HG03432 (cell line): ENCODE results near the gene PLTP.
A peak's percentile ranks its signal among the peaks of the same experiment; 100 is the strongest.
"Not testable (repeated sequence)": the region's sequence is repeated elsewhere in the genome, so short reads cannot be mapped to it uniquely, and the experiment has no call there.

ENCODE experiments used
- ATAC-seq: cut with Tn5 transposase; IDR thresholded peaks from one replicate; pipeline ENCODE4 v1.9.1; 2021; ENCODE audit warnings: mild to moderate bottlenecking, moderate library complexity; ENCODE audit not compliant: unreplicated experiment

PLTP gene

DNA sequence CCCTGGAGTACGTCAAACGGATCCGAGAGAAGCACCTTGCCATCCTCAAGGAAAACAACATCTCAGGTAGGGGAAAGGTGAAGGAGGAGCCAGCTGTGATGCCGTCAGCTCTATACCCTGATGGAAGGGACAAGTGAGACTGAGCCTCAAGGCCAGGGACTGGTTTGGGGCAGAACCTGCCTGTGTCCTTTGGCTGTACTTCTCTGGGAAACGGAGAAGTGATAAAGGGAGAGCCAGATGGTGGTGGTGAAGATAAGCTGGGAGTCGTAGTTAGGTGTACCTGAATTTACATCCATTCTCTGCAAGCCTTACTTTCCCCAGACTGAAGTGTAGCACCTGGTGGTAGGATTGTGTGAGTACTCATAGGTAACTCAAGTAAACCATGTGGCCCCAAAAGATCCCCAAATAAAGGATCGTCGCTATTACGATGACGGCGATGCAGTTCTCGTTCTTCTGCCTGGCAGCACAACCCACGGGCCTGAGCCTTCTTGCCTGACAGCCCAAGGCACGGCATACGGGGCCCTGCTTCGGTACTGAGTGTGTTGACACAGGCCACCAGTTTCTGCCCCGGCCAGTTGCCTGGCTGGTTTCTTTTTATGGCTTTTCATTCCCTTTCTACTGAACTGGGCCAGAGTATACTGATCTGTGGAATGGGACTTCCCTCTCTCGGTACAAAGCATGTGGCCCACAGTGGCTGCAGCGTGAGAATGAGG is 33.2 kb upstream of the PLTP start:
- no peak for ATAC-seq

DNA sequence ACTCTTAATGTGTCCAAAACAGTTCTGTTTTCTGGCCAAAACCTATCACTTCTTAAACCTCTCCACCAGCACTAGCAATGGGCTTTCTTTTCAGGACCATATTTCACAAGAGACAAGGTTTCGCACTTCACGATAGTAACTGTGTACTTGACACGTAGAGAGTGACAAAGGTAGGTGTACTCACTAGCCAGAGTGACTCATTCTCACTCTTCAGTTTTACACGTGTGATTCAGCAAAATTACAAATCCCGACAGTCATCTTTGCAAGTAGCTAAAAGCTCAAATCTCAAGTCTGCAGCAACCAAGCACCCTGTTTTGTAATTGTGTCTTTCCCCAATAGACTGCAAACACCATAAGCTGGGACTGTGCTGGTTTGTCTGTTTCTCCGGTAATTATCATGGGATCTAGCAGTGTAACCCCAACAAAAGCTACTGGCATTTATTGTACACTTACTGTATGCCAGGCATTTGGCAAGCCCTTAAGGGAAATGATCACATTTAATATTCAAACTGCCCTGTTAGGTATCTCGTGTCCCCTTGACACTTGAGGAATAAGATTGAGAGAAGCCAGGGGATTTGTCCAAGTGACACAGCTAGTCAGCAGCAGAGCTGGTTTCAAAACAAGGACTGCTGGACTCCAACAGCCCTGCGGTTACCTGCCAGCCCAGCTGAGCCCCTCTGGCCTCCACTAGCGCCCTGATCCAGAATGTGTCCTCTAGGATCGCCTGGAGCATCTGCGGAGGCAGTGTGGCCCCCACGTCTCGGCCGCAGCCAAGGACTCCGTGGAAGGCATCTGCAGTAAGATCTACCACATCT is 32.4 kb upstream of the PLTP start:
- ATAC-seq, result no peak

- no peak for ATAC-seq
Observed at GRCh38 chr20:45943613-45944012, 31.7 kb upstream of the PLTP start.

DNA sequence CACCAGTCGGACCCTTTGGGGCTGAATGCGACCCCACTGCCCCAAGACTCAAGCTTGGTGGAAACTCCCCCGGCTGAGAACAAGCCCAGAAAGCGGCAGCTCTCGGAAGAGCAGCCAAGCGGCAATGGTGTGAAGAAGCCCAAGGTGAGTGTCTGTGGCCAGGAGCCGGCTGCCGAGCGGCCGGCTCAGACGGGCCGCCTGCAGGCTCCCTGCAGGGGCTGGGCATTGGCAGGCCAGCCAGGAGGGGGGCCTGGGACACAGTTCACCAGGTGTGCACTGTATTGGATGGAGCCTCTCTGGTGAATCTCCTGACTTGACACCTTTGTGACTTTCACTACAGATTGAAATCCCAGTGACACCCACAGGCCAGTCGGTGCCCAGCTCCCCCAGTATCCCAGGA is 28.5 kb upstream of the PLTP start:
- ATAC-seq, result no peak

GRCh38 chr20:45940053-45940452 is 28.1 kb upstream of the PLTP start:
- no peak for ATAC-seq

GRCh38 chr20:45938727-45939438 is 26.9 kb upstream of the PLTP start:
- ATAC-seq, result no peak

DNA sequence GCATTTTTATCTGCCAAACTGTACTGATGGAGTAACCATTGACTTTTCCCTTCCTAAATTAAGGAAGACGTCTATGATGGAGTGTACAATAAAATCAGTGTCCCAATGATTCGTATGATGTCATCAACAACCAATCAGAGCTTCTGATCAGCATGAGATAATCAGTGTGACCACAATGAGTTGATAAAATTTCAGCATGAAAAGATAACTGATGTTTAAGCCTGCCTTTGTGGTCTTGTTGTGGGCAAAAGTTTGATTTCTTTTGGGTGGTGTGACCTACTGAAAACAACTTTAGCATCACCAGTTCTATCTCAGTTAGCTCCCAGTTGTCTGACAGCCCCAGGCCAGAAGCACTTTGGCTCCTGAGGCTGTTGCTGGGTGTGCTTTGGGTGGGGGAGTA is 25.8 kb upstream of the PLTP start:
- ATAC-seq, result no peak

GRCh38 chr20:45935416-45936046 is 23.6 kb upstream of the PLTP start:
- no peak for ATAC-seq

DNA sequence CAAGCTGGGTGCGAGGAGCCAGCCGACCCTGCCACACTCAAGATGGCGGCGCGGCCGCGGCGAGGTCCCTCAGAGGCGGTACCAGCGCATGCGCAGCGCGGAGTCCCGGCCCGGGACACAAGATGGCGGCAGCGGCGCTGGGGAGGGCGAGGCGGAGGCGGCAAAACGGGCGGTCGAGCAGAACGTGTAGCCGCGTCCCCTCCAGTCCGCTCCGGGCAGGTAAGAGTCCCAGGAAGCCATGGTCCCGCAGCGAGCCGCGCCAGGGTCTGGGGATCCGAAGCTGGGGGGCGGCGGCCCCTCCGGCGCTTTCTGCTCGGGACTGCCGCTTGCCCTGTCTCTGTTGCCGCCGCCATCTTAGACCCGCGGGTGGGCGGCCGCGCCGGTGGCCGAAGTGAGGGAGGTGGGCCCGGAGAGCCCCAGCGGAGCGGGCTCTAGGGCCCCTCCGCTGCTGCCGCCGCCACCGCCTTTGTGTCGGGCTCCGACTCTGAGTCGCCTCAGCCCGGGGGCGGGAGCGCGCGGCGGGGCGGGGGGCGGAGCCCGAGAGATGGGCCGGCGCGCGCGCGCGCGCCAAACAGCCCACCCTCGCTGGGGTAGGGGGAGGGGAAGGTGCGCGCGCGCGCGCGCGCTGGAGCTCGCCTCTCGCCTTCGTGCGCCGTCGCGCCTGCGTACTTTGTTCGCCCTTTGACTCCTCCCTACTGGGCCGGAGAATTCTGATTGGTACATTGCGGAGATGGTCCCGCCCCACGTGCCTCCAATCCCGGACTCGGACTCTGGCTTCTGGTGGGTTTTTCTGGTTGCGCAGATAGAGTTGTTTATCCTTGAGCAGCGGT is 22.8 kb upstream of the PLTP start, which contains the start of gene PCIF1:
Gene PCIF1 (plus strand): TSS at position 98 of the 830 bp plus-strand sequence. CDS start 4,317 bp downstream, outside the sequence.
- peak; percentile 75 for ATAC-seq

DNA sequence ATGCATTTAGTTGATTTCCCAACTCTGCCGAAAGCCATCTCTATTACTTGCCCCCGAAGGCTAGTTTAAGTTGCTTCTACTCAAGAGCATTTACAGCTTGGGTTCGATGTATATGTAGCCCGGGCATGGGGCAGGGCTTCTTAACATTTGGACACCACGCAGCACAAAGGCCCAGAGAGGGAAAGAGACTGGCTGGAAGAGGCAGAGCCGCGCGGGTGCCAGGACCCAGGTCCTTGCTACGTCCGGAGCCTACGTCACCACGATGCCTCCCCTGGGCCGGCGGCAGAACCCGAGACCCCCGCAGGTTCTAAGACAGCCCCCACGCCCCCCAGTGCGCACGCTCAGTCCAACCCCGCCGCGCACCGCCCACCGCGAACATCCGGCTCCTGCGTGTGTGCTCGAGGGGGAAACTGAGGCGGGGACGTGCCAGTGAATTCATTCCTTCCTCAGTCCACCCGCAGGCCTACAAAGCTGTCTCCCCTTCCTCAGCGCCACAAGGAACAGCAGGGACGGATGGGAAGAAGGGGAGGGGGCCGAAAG is 22.2 kb upstream of the PLTP start:
- peak; percentile 29 for ATAC-seq

GRCh38 chr20:45933266-45934045 is 21.5 kb upstream of the PLTP start:
- no peak for ATAC-seq

GRCh38 chr20:45931680-45932079 is 19.7 kb upstream of the PLTP start:
- not testable (repeated sequence) for ATAC-seq

GRCh38 chr20:45927071-45927878 is 15.3 kb upstream of the PLTP start:
- no peak for ATAC-seq

GRCh38 chr20:45926731-45927070 is 14.7 kb upstream of the PLTP start:
- no peak for ATAC-seq

DNA sequence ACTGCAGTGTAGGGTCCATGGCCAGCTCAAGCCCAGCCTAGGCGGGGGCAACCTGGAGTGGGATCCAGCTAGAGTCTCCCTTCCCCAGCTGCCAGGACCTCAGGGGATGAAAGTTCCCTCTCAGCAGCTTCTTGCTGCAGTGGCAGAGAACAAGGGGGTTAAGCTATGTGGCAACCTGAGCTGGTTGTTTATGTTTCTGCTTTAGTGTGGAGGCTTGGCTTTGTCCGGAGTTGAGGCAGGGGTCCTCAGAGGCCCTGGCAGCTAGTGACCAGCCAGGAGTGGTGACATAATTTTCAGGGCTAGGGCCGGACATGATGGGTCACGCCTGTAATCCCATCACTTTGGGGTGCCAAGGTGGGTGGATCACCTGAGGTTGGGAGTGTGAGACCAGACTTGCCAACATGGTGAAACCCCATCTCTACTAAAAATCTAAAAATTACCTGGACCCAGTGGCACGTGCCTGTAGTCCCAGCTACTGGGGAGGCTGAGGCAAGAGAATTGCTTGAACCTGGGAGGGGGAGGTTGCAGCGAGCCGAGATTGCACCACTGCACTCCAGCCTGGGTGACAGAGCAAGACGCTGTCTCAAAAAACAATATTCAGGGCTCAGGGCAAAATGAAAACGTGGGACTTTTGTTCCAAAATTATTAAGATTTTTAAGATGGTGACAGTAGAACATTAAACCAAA is 14.0 kb upstream of the PLTP start:
- no peak for ATAC-seq

DNA sequence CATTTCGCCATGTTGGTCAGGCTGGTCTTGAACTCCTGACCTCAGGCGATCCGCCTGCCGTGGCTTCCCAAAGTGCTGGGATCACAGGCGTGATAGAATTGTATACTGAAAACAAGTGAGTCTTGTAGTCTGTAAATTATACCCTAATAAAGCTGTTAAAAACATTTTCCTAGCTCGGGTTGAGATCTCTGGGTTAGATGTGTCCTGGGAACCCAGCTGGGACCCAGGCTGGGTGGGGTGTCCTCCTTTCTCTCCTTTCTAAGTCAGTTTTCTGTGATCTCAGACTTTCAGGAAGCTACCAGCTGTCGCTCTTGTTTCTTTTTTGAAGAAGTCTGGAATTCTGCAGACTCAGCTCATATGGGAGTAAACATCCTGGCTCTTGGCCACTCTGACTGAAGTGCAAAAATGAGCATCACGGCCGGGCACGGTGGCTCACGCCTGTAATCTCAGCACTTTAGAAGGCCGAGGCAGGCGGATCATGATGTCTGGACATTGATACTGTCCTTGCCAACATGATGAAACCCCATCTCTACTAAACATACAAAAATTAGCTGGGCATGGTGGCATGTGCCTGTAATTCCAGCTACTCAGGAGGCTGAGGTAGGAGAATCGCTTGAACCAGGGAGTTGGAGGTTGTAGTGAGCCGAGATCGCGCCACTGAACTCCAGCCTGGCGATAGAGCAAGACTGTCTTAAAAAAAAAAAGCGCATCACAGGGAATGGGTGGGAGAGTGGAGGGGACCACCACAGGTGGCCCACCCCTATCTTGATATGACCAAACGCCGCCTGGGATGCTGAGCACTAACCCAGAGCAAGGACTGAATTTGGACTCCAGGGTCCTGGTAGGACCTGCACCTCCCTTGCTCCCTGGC is 12.7 kb upstream of the PLTP start:
- no peak for ATAC-seq
